COLO829 (cell line): Measurements from ENCODE around the gene FGA.
"Not testable (repeated sequence)": the region's sequence is repeated elsewhere in the genome, so short reads cannot be mapped to it uniquely, and the experiment has no call there.

Experiments used
- DNase-seq: peaks from one replicate; pipeline ENCODE4 v3.0.0; 2012; ENCODE audit warnings: low spot score

Gene FGA

GRCh38 chr4:154606728-154607723 lies 16.5 kb upstream of the FGA start:
- DNase-seq: no peak

GRCh38 chr4:154604696-154605200 lies 14.2 kb upstream of the FGA start:
- no peak for DNase-seq

DNA sequence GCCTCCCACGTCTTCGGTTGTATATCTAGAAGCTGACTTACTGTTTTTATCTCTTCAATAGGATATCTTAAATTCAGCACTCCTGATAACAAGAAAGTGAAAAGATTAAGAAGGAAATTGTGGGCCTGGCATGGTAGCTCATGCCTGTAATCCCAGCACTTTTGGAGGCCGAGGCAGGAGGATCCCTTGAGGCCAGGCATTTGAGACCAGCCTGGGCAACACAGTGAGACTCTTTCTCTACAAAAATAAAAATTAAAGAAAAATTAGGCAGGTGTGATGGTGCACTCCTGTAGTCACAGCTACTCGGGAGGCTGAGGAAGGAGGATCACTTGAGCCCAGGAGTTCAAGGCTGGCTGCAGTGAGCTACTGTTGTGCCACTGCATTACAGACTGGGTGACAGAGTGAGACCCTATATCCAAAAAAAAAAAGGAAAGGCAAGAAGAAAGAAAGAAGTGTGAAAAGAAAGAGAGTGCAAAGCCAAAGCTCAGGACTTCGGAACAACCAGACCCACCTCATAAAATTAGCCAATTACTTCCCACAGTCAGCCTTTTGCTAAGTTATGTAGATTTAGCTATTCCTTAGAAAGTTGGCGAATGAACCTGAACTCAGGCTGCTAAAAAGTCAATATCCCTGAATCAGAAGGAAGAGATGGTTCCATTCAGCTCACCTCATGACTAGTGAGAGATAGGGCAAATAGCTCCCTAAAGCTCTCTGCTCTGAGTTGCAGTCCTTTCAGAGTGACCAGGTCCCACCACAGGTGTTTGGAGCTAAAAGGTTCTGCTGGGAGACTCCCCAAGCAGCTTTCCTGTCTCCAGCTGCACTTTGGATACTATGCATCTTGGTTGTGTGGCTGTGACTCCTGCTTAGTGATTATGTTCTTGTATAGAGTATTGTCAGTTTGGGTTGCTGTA lies 12.7 kb upstream of the FGA start:
- DNase-seq: no peak

DNA sequence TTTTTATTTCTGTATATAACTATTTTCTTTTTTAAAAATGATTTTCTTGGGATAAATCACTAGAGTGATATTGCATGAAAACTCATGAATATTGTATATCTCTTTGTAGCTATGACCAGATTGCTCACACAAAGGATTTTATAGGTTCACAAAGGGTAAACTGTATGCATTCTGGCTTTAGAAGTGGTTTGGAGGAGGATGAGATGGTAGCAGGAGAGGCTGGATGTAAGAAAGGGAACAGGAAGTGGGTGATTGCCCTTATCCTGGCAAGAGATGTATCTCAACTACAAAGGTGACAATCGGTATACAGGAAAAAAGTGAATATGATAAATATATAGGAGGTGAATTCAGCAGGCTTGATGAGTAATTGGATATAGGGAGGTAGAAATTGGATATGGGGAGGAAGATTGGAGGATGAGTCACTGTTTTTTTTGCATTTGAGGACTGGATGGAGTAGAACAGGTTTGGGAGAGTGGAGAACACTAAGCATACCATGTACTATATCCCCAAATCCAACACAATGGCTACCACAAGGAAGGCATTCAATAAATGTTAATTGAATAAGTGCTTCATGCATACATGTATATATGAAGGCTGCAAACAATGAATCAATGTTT lies 12.0 kb upstream of the FGA start:
- peak; percentile 23 for DNase-seq

GRCh38 chr4:154597798-154598774 lies 7.5 kb upstream of the FGA start:
- no peak for DNase-seq

DNA sequence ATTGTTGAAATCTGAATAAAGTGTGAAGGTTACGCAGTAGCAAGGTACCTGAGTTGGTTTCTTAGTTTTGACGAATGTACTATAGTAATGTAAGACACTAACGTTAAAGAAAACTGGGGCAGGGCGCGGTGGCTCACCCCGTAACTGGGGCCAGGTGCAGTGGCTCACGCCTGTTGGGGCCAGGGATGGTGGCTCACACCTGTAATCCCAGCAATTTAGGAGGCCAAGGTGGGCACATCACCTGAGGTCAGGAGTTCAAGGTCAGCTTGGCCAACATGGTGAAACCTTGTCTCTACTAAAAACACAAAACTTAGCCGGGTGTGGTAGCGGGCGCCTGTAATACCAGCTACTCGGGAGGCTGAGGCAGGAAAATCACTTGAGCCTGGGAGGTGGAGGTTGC lies 6.7 kb upstream of the FGA start:
- not testable (repeated sequence) for DNase-seq

GRCh38 chr4:154595807-154596206 lies 5.3 kb upstream of the FGA start:
- no peak for DNase-seq

DNA sequence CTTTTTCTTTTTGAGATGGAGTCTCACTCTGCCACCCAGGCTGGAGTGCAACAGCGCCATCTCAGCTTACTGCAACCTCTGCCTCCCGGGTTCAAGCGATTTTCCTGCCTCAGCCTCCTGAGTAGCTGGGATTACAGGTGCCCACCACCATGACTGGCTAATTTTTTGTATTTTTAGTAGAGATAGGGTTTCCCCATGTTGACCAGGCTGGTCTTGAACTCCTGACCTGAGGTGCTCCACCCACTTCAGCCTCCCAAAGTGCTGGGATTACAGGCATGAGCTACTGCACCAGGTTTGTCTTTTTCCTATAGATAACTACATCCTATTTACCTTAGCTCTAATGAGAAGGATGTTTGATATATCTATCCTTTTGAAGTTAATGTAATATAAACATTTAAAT lies 3.8 kb upstream of the FGA start:
- DNase-seq: not testable (repeated sequence)

GRCh38 chr4:154593868-154594267 lies 3.3 kb upstream of the FGA start:
- DNase-seq: peak; percentile 70

DNA sequence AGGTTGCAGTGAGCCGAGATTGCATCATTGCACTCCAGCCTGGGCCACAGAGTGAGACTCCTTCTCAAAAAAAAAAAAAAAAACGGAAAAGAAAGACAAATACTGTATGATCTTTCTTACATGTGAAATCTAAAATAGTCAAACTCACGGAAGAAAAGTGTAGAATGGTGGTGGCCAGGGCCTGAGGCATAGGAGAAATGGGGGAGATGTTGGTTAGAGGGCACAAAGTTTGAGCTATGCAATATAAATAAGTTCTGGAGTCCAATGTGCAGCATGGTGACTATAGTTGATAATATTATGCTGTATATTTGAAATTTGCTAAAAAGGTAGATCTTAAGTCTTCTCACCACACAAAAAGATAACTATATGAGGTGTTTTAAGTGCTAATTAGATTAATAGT lies 1.3 kb upstream of the FGA start:
- no peak for DNase-seq

DNA sequence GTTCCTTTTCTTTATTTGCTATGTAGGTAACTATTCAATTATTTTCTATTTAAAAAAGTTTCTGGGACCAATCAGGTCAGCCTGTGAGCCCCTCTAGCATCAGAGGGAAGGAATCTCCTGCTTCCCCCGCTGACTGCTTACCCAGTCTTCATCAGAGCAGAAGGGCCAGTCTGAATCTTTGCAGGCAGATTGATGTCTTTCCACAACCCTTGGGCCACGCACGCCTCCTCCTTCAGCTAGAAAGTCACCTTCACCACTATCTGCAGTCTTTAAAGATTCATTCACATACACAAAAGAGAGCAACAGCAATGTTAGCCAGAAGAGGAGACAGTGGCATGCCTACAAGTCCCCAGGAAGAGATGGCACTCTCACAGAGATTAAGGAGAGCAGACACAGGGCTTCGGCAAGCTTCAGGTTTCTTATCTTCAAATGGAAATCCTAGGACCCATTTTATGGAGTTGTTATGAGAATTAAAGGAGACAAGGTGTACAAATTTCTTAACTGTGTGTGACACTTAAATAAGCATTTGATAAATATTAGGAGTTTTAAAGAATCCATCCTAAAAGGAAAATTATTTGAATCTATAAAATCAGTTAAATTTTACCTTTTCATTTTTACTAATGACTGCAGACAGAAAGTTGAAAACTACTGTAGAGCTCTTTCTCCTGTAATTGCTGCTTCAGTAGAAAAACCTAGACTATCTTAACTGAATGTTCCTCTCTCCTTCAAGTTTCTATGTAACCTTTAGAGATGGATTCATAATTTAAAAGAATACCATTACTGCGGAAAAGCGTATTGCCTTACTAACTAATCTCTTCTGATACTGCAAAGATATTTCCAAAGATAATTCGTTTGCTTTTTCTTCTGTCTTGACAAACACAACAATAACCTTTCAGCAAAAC lies 995 bp downstream of the FGA start:
- DNase-seq: no peak

DNA sequence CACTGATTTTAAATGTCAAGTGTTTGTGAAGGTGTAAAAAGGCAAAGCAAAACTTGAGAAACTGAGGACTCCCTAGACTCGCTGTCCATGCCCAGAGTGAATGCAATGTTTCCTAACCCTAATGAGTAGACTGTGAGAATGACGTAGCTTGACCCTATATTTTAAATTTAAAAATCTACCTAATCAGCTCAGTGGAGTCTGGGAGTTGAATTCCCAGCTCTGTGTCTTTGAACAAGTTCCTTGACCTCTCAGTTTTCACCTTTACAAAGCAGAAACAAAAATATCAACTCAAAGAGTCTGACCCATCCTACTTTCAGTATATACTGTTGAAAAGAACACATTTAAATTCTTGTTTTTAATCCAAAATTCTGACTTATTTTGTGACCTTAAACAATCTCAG lies 2.3 kb downstream of the FGA start:
- DNase-seq: no peak

DNA sequence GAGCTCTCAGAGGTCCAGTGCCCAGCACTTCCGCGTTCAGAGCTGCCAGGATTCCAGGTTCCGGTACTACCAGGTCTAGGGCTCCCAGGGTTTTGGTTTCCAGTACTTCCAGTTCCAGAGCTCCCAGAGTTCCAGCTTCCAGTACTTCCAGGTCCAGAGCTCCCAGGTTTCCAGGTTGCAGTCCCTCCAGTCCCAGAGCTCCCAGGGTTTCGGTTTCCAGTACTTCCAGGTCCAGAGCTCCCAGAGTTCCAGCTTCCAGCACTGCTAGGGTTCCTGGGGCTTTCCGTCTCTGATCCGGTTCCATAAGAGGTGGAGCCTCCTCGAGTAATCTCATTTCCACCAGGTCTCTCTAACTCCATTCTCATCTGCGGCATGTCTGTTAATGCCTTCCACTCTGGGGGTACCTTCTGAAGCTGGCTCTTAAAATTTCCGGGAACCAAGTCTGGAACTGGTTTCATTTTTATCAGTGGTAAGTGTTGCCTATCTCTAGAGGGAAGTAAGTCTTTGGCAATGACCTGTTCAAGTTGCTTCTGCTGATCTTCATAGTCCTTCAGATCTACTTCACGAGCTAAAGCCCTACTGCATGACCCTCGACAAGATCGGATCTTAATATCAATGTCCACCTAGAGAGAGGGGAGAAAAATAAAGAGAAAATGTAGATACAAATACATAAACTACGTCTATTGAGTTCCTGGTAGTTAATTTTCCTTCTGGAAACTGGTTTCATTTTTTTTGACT lies 4.1 kb downstream of the FGA start:
- DNase-seq: no peak

DNA sequence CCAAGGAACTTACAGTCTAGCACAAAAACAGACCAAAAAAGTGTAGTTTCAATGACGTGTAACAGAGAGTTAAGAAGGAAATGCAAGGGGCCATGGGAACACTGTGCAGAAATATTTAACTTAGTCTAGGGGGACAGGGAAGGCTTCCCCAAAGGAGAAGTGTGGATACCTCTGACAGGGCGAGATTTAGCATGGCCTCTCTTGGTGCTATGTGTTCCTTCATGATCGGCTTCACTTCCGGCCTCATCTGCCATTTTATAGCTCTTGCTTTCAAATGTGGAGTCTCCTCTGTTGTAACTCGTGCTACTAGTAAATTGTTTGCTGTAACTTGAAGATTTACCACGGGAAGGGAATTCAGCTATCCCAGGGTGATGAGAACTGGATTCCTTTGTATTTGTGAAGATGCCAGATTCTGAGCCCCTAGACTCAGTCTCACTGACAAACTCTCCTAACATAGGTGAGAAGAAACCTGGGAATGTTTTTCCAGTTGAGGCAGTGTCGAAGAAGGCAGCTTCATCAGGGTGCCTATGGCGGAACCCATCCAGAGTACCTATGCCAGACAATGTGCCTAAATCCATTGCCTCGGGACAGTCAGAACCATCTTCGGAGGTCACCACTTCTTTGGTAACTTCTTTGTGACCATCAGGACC lies 5.0 kb downstream of the FGA start:
- no peak for DNase-seq

DNA sequence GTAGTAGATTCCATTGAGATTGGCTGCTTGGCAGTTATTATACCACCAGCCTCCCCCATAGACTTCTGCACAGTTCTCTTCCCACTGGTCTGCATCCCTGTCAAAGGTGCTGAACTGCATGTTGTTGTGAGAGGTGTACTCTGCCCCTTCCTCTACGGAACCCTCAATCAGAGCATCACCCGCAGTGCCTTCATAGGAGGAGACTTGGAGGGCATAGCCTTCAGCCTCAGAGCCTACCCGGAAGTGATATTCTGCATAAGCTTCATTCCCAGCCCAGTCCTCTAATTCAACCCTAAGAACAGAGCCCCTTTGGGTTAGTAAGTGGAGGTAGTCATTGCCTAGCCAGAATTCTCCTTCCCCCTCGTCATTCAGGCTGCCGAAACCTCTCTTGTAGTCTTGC lies 6.3 kb downstream of the FGA start:
- no peak for DNase-seq

GRCh38 chr4:154583677-154584076 lies 6.9 kb downstream of the FGA start:
- no peak for DNase-seq

- no peak for DNase-seq
Measured at GRCh38 chr4:154583230-154583629, 7.3 kb downstream of the FGA start.

DNA sequence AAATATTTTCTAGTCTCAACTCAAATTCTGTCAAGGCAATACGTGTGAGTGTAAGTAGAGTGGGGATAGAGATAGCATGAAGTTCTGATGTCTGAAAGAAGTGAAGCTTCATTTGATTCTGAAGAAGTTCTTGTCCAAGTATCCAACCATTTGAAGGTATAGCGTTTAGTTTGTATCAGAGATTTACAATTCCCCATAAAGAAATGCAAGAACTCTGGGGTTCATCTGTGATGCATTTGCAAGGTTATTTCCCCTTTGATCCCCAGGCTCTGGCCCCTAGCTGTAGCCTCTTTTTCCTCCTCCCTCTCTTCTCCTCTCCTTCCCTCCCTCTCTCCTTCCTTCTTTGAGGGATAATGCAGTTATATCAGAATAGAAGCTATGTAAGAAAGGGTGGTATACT lies 7.8 kb downstream of the FGA start:
- DNase-seq: no peak

DNA sequence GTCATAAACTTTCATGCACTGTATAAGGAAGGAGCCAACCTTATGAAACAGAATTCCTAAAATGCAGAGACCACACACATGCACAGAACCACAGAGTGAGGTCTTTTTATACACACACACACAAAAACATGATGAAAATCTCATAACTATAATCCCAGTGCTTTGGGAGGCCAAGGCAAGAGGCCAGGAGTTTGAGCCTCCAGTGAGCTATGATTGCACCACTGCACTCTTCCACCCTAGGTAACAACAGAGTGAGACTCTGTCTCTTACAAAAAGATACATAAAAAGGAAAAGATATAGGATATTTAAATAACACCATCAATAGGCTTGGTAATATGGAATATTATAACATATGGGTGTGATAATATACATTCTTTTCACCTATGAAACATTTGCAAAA lies 10.6 kb downstream of the FGA start:
- DNase-seq: no peak
